ENCODE results near the gene MIA2. TPM values are rescaled to one million over a fixed set of nuclear protein-coding genes. Genes with fewer than 3 reads are reported as not detected.

The MIA2 gene
- total RNA-seq, 1 donor from 2014 or later: 27.1 TPM

DNA sequence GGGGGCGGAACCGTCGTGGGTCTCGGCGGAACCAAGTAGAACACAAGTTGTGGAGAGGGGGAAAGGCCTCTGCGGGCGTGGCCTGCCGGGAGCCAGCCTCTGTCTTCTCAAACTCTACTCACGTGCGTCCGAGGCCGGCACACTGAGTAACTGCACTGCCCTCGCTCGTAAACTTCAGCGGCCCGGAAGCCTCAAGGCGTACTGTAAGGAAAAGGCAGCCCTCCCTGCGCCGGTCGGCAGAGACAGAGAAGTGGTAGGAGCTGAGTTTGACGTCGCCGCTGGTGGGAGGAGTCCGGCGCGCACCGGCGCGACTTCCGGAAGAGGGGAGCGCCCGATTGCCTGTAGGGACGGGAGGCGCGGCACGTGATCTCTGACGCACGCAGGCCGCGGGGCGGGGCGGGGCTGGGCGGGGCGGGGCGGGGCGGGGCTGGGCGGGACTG lies 198.5 kb downstream of the MIA2 start, which contains the start of gene FBXO33:
TSS of gene FBXO33 (minus strand) at position 255 of the 440 bp plus-strand sequence. CDS start 271 bp downstream, outside the sequence.
- POLR2A ChIA-PET: interaction anchor here (0.9 to 5.7 kb wide), 14 partner anchors 8 to 371 kb away, joined by 3 to 87 read pairs (median 7); partner anchors contain the start of genes GEMIN2, PNN, SEC23A and TRAPPC6B
- intact Hi-C loops (cut with micrococcal nuclease): loop anchor here (1.0 kb wide), 6 partner anchors 165 to 372 kb away; partner anchors contain the start of genes GEMIN2, PNN, SEC23A and TRAPPC6B
- Mint-ChIP-seq H3K4me3 (peak within 1 kb of the TSS; percentile 98), H3K36me3 (ENCODE audit: low read depth) (peaks cover 12% of the 10 kb centered on the region), H3K4me1 (peaks cover 41% of the 10 kb centered on the region), H3K27me3 (no peaks in the 10 kb centered on the region), H3K9me3 (no peaks in the 10 kb centered on the region), H3K27ac (peak within 1 kb of the TSS; percentile 100)
- CTCF ChIA-PET: interaction anchor here (1.2 to 1.8 kb wide), 3 partner anchors 165 to 329 kb away, joined by 3 to 5 read pairs (median 3); partner anchors contain the start of gene SEC23A
- TF ChIP-seq, protein P1, sequence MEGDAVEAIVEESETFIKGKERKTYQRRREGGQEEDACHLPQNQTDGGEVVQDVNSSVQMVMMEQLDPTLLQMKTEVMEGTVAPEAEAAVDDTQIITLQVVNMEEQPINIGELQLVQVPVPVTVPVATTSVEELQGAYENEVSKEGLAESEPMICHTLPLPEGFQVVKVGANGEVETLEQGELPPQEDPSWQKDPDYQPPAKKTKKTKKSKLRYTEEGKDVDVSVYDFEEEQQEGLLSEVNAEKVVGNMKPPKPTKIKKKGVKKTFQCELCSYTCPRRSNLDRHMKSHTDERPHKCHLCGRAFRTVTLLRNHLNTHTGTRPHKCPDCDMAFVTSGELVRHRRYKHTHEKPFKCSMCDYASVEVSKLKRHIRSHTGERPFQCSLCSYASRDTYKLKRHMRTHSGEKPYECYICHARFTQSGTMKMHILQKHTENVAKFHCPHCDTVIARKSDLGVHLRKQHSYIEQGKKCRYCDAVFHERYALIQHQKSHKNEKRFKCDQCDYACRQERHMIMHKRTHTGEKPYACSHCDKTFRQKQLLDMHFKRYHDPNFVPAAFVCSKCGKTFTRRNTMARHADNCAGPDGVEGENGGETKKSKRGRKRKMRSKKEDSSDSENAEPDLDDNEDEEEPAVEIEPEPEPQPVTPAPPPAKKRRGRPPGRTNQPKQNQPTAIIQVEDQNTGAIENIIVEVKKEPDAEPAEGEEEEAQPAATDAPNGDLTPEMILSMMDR (IDR thresholded peaks at IDR 0.05): no peak
- ATAC-seq (ENCODE audit: low read depth): peak; percentile 77
- peak; percentile 96 for DNase-seq

DNA sequence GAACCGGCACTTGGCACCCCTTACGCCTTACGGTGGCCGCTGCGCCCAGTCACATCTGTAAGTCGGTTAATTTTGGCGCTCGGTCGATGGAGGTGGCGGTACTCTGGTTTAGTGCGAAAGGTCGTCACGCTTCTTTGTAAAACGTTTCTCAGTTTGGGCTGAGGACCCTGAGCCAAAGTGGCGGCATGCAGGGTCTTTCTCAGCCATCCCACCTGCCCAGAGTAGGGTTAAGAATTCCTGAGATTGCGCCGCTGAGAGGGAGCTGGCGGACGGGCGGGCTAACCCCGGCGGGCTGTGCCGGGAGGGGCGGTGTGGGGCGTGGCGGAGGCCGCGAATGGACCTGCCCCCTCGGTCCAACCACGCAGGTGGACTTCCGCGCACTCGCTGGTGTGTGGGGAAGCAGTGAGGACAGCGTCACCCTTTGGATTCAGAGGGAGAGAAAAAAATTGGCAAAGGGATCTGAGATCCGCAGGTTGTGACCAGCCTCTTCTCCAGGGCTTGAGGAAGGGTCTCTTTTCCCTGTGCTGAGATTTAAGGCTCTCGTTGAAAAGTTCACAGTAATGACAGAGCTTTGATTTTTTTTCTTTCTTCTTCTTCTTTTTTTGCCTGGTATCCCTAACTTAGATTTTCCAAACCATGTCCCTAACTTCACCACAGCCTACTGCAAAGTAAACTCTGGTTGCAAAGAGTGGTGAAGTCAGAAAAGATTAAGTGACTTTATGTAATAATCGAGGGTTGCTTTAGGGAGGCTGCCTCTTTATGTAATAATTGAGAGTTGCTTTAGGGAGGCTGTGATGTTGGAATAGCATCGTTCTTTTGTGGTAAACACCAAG lies 199.1 kb downstream of the MIA2 start:
- ATAC-seq (ENCODE audit: low read depth) (peak; percentile 68), DNase-seq (peak; percentile 83)
- H3K27me3 Mint-ChIP-seq: no peaks in the 10 kb centered on the region
- peak overlapping the region; percentile 100 for H3K27ac Mint-ChIP-seq
- intact Hi-C loops (cut with micrococcal nuclease): loop anchor here (1.0 kb wide), 6 partner anchors 166 to 373 kb away; partner anchors contain the start of genes GEMIN2, PNN, SEC23A and TRAPPC6B
- ChIA-PET POLR2A (interaction anchor here (0.9 to 5.7 kb wide), 14 partner anchors 8 to 372 kb away, joined by 3 to 87 read pairs (median 7); partner anchors contain the start of genes GEMIN2, PNN, SEC23A and TRAPPC6B), CTCF (interaction anchor here (1.2 to 1.3 kb wide), 2 partner anchors 166 to 329 kb away, joined by 3 read pairs; partner anchors contain the start of gene SEC23A)
- TF ChIP-seq, protein P1 (IDR thresholded peaks at IDR 0.05): no peak
- peaks cover 12% of the 10 kb centered on the region for H3K36me3 Mint-ChIP-seq (ENCODE audit: low read depth)
- peak overlapping the region; percentile 98 for H3K4me3 Mint-ChIP-seq
- peaks cover 41% of the 10 kb centered on the region for H3K4me1 Mint-ChIP-seq
- H3K9me3 Mint-ChIP-seq: no peaks in the 10 kb centered on the region

DNA sequence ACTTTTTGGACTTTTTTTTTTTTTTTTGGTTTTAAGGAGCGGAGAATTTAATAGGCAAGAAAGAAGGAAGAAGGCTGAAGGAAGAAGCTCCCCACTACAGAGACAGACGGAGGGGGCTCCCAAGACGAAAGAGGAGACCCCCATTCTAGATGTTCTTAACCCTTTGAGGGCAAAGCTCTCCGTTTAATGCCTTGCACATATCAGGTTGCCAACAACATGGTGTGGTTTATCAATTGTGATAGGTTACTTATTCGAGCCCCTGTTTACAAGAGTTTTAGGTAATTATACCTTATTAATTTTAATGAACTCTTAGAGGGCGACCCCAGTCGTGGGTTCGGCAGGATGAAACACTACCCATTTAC lies 199.7 kb downstream of the MIA2 start:
- ChIA-PET POLR2A (interaction anchor here (1.1 to 5.7 kb wide), 7 partner anchors 8 to 330 kb away, joined by 4 to 87 read pairs (median 35); partner anchors contain the start of genes PNN, SEC23A and TRAPPC6B), CTCF (interaction anchor here (1.2 kb wide), 1 partner anchor 330 kb away, joined by 3 read pairs; the partner anchor contains the start of gene SEC23A)
- Mint-ChIP-seq H3K36me3 (ENCODE audit: low read depth) (peaks cover 12% of the 10 kb centered on the region), H3K27ac (peak overlapping the region; percentile 100), H3K4me1 (peaks cover 36% of the 10 kb centered on the region), H3K27me3 (no peaks in the 10 kb centered on the region), H3K9me3 (no peaks in the 10 kb centered on the region), H3K4me3 (peak overlapping the region; percentile 98)
- TF ChIP-seq, protein P1 (IDR thresholded peaks at IDR 0.05): no peak
- ATAC-seq (ENCODE audit: low read depth): no peak
- intact Hi-C loops (cut with micrococcal nuclease): no loop called here
- DNase-seq: no peak

DNA sequence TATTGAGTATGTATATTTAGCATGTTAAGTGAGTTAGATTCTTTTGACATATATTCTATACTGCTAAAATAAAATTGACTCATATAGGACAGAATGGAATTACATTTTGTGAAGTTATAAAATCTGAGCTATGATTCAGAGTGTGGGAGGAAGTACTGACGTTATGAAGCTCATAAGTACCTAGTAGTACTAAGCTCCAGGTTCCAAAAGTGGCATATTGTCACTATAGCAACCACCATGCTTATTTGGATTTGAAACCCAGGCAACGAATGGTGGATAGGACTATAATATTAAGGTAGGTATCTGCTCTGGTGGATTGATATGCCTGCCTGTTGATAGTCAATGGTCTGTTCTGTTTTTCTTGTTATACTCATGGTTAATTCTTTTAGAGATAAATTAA lies 200.7 kb downstream of the MIA2 start:
- POLR2A ChIA-PET: interaction anchor here (0.7 to 5.7 kb wide), 4 partner anchors 167 to 332 kb away, joined by 3 to 87 read pairs (median 4); partner anchors contain the start of genes PNN, SEC23A and TRAPPC6B
- peaks cover 12% of the 10 kb centered on the region for H3K36me3 Mint-ChIP-seq (ENCODE audit: low read depth)
- no peaks in the 10 kb centered on the region for H3K27me3 Mint-ChIP-seq
- H3K4me3 Mint-ChIP-seq: no peak overlapping the region
- TF ChIP-seq, protein P1 (IDR thresholded peaks at IDR 0.05): no peak
- peaks cover 28% of the 10 kb centered on the region for H3K4me1 Mint-ChIP-seq
- intact Hi-C loops (cut with micrococcal nuclease): no loop called here
- DNase-seq (no peak), ATAC-seq (ENCODE audit: low read depth) (no peak)
- H3K9me3 Mint-ChIP-seq: no peaks in the 10 kb centered on the region
- no peak overlapping the region for H3K27ac Mint-ChIP-seq
- CTCF ChIA-PET: interaction anchor here (0.7 kb wide), 1 partner anchor 13 kb away, joined by 3 read pairs; no protein-coding TSS in a partner anchor

All from activated B cell treated with CpG ODN at 0.5 μM for 24 hours (primary cell).